ENCODE results near the gene SLC49A4. TPM values are rescaled to one million over a fixed set of nuclear protein-coding genes. Genes with fewer than 3 reads are reported as not detected.

The SLC49A4 gene
- total and polyA plus RNA-seq, 2 of the 13 experiments (the other 11 are each of a cell fraction or from before 2014, with no cell fraction given) = 6.5 to 16.3 TPM

DNA sequence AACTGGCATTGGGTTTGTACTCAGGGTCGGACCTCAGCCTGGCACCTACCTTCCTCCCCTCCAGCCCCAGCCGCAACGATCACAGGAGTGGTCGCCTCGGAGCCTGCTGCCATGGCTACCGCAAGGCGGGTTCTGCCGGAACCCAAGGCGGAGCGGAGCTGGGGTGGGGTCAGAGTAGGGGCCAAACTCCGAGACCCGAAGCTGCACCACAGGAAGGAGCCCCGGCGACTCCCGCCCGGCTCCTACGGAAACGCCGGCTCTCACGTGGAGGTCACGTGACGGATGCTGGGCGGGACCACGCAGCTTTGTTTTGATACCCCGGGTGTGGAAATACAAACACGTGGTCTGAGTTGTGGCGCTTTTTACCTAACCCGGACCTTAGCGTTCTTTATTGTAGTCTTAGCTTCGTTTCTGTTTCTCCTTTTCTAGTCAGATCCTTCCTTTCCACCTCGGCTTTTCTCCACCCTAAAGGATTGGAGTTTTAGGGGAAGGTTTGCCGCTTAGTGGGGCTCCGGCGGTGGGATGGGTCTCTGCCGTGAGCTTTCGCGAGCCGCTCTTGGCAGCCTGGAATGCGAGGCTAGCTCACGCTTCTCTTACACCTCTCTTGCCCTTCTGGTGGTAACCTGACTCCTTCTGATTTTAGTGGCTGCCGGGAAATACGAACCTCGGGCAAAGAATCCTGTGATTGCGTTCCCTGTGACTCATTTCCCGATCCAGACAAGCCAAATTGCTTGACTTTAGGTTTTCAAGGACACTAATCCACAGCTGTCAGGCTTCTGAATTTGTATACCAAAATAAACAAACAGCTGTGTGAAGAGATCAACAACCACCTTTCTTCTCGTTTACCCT is 1.1 kb upstream of the SLC49A4 start, which contains the start of gene HSPBAP1 (continued):
- TF ChIP-seq SNRNP70 (IDR thresholded peaks at IDR 0.05; ENCODE audit: low read depth, low read length) (no peak), SRY (CRISPR knock-in tag; IDR thresholded peaks at IDR 0.05) (peak; percentile 60; the same call in 1 of the 2 replicates), SIN3A (IDR thresholded peaks at IDR 0.05; ENCODE audit: borderline replicate concordance, low read depth, low read length) (peak; percentile 97), TFDP1 (CRISPR knock-in tag; IDR thresholded peaks at IDR 0.05; ENCODE audit: borderline replicate concordance) (peak; percentile 84; the same call in 1 of the 2 replicates), NR1H2 (CRISPR knock-in tag; IDR thresholded peaks at IDR 0.05; ENCODE audit: borderline replicate concordance, low read depth) (no peak), MLLT10 (CRISPR knock-in tag; IDR thresholded peaks at IDR 0.05) (no peak), RXRB (CRISPR knock-in tag; IDR thresholded peaks at IDR 0.05; ENCODE audit: borderline replicate concordance) (peak; percentile 28; the same call in 1 of the 2 replicates), ZSCAN9 (CRISPR knock-in tag; IDR thresholded peaks at IDR 0.05; ENCODE audit: borderline replicate concordance) (no peak; the same call in 1 of the 2 replicates), TFE3 (CRISPR knock-in tag; IDR thresholded peaks at IDR 0.05) (peak; percentile 92), NR0B2 (CRISPR knock-in tag; IDR thresholded peaks at IDR 0.05) (peak; percentile 78; the same call in 1 of the 2 replicates), ZNF143 (CRISPR knock-in tag; IDR thresholded peaks at IDR 0.05) (peak; percentile 63), SMAD1 (CRISPR knock-in tag; IDR thresholded peaks at IDR 0.05; ENCODE audit: borderline replicate concordance, low read depth) (0 out of 2 replicates have a peak, but pooled peaks have one; percentile 40), ZNF33A (CRISPR knock-in tag; IDR thresholded peaks at IDR 0.05; ENCODE audit: borderline replicate concordance) (no peak), PHF21A (CRISPR knock-in tag; IDR thresholded peaks at IDR 0.05) (peak; percentile 72), ZGPAT (CRISPR knock-in tag; IDR thresholded peaks at IDR 0.05) (peak; percentile 80; the same call in 1 of the 2 replicates)
- TF ChIP-seq, protein P1, sequence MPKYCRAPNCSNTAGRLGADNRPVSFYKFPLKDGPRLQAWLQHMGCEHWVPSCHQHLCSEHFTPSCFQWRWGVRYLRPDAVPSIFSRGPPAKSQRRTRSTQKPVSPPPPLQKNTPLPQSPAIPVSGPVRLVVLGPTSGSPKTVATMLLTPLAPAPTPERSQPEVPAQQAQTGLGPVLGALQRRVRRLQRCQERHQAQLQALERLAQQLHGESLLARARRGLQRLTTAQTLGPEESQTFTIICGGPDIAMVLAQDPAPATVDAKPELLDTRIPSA (CRISPR knock-in tag; IDR thresholded peaks at IDR 0.05; ENCODE audit: borderline replicate concordance) = no peak
- TF ChIP-seq, protein P2, sequence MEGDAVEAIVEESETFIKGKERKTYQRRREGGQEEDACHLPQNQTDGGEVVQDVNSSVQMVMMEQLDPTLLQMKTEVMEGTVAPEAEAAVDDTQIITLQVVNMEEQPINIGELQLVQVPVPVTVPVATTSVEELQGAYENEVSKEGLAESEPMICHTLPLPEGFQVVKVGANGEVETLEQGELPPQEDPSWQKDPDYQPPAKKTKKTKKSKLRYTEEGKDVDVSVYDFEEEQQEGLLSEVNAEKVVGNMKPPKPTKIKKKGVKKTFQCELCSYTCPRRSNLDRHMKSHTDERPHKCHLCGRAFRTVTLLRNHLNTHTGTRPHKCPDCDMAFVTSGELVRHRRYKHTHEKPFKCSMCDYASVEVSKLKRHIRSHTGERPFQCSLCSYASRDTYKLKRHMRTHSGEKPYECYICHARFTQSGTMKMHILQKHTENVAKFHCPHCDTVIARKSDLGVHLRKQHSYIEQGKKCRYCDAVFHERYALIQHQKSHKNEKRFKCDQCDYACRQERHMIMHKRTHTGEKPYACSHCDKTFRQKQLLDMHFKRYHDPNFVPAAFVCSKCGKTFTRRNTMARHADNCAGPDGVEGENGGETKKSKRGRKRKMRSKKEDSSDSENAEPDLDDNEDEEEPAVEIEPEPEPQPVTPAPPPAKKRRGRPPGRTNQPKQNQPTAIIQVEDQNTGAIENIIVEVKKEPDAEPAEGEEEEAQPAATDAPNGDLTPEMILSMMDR (CRISPR knock-in tag; IDR thresholded peaks at IDR 0.05) = no peak
- TF ChIP-seq, protein P3, sequence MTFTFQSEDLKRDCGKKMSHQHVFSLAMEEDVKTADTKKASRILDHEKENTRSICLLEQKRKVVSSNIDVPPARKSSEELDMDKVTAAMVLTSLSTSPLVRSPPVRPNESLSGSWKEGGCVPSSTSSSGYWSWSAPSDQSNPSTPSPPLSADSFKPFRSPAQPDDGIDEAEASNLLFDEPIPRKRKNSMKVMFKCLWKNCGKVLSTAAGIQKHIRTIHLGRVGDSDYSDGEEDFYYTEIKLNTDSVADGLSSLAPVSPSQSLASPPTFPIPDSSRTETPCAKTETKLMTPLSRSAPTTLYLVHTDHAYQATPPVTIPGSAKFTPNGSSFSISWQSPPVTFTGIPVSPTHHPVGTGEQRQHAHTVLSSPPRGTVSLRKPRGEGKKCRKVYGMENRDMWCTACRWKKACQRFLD (CRISPR knock-in tag; IDR thresholded peaks at IDR 0.05; ENCODE audit: borderline replicate concordance) = 0 out of 2 replicates have a peak, but pooled peaks have one; percentile 70

Data from HepG2 (cell line).